ENCODE measurements around the gene IL36B.

The IL36B gene

GRCh38 chr2:113015042-113015441 lies 37.6 kb downstream of the IL36B start:
- no peak overlapping the region for H3K4me3 ChIP-seq (replicated peaks in 1 of 2; ENCODE audit: low read depth in 2 of 2, low read length in 2 of 2)
- TF ChIP-seq CTCF (IDR thresholded peaks at IDR 0.05; ENCODE audit: low read depth, low read length): no peak
- DNase-seq (ENCODE audit: low read depth in 2 of 2): no peak

GRCh38 chr2:113014067-113014466 lies 38.6 kb downstream of the IL36B start:
- TF ChIP-seq CTCF (IDR thresholded peaks at IDR 0.05; ENCODE audit: low read depth, low read length): no peak
- H3K4me3 ChIP-seq (replicated peaks in 1 of 2; ENCODE audit: low read depth in 2 of 2, low read length in 2 of 2): no peak overlapping the region
- DNase-seq (ENCODE audit: low read depth in 2 of 2): no peak

- no peak for TF ChIP-seq CTCF (IDR thresholded peaks at IDR 0.05; ENCODE audit: low read depth, low read length)
- no peak overlapping the region for H3K4me3 ChIP-seq (replicated peaks in 1 of 2; ENCODE audit: low read depth in 2 of 2, low read length in 2 of 2)
- DNase-seq (ENCODE audit: low read depth in 2 of 2): no peak
Observed at GRCh38 chr2:113013336-113013661, 39.4 kb downstream of the IL36B start.

DNA sequence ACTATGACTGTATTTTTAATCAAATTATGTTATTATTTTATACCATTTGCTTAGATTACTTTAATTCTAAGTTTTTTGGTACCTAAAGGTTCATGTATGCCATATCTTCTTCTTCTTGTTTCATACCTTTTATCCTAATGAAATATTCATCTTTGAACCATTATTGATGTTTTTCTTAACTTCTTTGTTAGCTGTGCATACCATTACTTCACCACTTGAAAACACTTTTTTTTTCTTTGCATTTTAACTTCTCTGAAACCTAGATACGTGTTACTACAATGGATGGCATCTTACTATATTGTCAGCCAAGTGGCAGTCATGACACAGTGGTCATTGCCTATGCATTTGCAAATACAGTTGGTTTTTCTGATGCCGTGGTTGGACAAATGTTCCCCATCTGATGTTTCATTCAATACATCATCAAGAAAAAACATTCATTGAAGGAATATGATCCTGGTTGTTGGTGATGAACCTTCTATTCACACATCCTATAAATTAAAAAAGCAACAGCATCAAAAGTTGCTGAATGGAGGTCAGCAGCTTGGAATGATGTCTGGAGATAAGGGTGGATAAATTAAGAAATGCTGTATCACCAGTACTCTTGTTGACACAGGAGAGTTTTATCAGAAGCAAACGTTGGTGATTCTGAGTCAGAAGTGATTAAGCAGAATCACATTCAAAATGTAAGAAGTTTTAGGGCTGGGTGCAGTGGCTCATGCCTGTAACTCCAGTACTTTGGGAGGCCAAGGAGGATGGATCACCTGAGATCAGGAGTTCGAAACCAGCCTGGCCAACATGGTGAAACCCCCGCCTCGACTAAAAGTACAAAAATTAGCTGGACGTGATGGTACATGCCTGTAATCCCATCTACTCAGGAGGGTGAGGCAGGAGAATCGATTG lies 40.0 kb downstream of the IL36B start:
- no peak for TF ChIP-seq CTCF (IDR thresholded peaks at IDR 0.05; ENCODE audit: low read depth, low read length)
- DNase-seq (ENCODE audit: low read depth in 2 of 2): peak; percentile 8 to 55
- no peak overlapping the region for H3K4me3 ChIP-seq (replicated peaks in 1 of 2; ENCODE audit: low read depth in 2 of 2, low read length in 2 of 2)

GRCh38 chr2:113011108-113011507 lies 41.6 kb downstream of the IL36B start:
- no peak for DNase-seq (ENCODE audit: low read depth in 2 of 2)
- TF ChIP-seq CTCF (IDR thresholded peaks at IDR 0.05; ENCODE audit: low read depth, low read length): no peak
- H3K4me3 ChIP-seq (replicated peaks in 1 of 2; ENCODE audit: low read depth in 2 of 2, low read length in 2 of 2): no peak overlapping the region

- TF ChIP-seq CTCF (IDR thresholded peaks at IDR 0.05; ENCODE audit: low read depth, low read length): no peak
- peak in 1 of 2 donors; percentile 2 for DNase-seq (ENCODE audit: low read depth in 2 of 2)
- H3K4me3 ChIP-seq (replicated peaks in 1 of 2; ENCODE audit: low read depth in 2 of 2, low read length in 2 of 2): no peak overlapping the region
Observed at GRCh38 chr2:113010088-113010487, 42.6 kb downstream of the IL36B start.

- DNase-seq (ENCODE audit: low read depth in 2 of 2): no peak
- TF ChIP-seq CTCF (IDR thresholded peaks at IDR 0.05; ENCODE audit: low read depth, low read length): no peak
- H3K4me3 ChIP-seq (replicated peaks in 1 of 2; ENCODE audit: low read depth in 2 of 2, low read length in 2 of 2): no peak overlapping the region
Observed at GRCh38 chr2:113009622-113010021, 43.0 kb downstream of the IL36B start.
